Activated naive CD4-positive, alpha-beta T cell treated with anti-CD3 and anti-CD28 coated beads, Interleukin-2, amount 10 ng/mL, durations not matched to agents 7 days and 5 days (primary cell): ENCODE results near the gene BPNT1.

Experiments
- CTCF ChIA-PET: fragments of 350-600 bp; sonication (Branson Sonifier 250); formaldehyde crosslinking; loops from one replicate; lab custom pipeline; 2021; ENCODE audit warnings: antibody characterized with exemption; lab: Charles Lee
- DNase-seq: peaks from one replicate; pipeline ENCODE4 v3.0.0-alpha.2; 2020
- H3K27ac Mint-ChIP-seq: one replicate; pipeline ENCODE4 v1.8.0; 2021; ENCODE audit warnings: mild to moderate bottlenecking, moderate library complexity, mixed read lengths
- H3K27me3 Mint-ChIP-seq: one replicate; pipeline ENCODE4 v1.8.0; 2021; ENCODE audit warnings: mild to moderate bottlenecking, mixed read lengths
- H3K36me3 Mint-ChIP-seq: one replicate; pipeline ENCODE4 v1.8.0; 2021; ENCODE audit warnings: mixed read lengths
- H3K4me1 Mint-ChIP-seq: one replicate; pipeline ENCODE4 v1.8.0; 2021; ENCODE audit warnings: mixed read lengths
- H3K4me3 Mint-ChIP-seq: one replicate; pipeline ENCODE4 v1.8.0; 2021; ENCODE audit warnings: mild to moderate bottlenecking, moderate library complexity, mixed read lengths
- H3K9me3 Mint-ChIP-seq: one replicate; pipeline ENCODE4 v1.8.0; 2021; ENCODE audit warnings: mixed read lengths

BPNT1 gene

DNA sequence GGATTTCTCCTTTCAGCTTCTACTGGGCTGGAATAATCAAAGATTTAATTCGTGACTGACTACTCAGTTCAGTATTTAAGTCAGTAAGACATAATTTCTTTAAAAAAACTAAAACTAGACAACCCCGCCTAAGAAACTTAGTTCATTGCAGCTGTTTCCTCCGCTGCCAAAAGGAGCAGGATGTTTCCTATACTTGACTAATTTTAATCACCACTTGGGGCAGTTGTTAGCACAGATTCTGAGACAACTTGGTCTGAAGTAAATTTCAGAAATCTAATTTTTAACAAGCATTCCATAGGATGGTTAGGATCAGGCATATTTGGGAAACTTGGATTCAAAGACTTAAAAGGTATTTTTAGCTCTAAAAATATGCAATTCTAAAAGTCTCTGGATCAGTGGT, 77.3 kb downstream of the BPNT1 start:
- H3K9me3 Mint-ChIP-seq: no peaks in the 10 kb centered on the region
- H3K4me1 Mint-ChIP-seq: peaks cover 13% of the 10 kb centered on the region
- H3K27me3 Mint-ChIP-seq: no peaks in the 10 kb centered on the region
- CTCF ChIA-PET: interaction anchor here (0.5 to 2.0 kb wide), 8 partner anchors 12 to 78 kb away, joined by 3 to 7 read pairs (median 4); partner anchors contain the start of gene BPNT1
- DNase-seq: no peak
- no peak overlapping the region for H3K4me3 Mint-ChIP-seq
- H3K36me3 Mint-ChIP-seq: peaks cover 50% of the 10 kb centered on the region
- H3K27ac Mint-ChIP-seq: no peak overlapping the region

DNA sequence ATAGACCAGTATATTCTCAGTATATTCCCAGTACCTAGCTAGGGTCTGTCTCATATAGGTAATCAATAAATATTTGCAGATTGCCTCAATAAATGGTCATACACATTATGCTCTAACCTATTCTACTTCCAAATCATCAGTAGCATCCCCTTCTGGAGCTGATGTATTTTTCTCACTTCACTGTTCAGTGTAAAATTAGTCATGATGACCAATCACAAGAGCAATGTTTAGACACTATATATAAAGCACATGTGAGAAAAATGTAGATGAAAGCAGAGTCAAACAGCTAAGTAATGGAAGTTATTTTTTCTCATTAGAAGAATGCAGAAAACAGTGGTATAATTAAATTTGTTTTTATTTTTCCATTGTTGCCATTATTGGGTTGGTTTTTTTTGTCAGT, 78.0 kb downstream of the BPNT1 start:
- DNase-seq: no peak
- Mint-ChIP-seq H3K27ac (no peak overlapping the region), H3K27me3 (no peaks in the 10 kb centered on the region), H3K4me3 (no peak overlapping the region), H3K36me3 (peaks cover 53% of the 10 kb centered on the region), H3K9me3 (no peaks in the 10 kb centered on the region), H3K4me1 (peaks cover 13% of the 10 kb centered on the region)
- CTCF ChIA-PET: interaction anchor here (0.5 to 2.0 kb wide), 5 partner anchors 20 to 78 kb away, joined by 3 to 7 read pairs (median 4); partner anchors contain the start of gene BPNT1
